ENCODE data around the gene REXO1.

The REXO1 gene

DNA sequence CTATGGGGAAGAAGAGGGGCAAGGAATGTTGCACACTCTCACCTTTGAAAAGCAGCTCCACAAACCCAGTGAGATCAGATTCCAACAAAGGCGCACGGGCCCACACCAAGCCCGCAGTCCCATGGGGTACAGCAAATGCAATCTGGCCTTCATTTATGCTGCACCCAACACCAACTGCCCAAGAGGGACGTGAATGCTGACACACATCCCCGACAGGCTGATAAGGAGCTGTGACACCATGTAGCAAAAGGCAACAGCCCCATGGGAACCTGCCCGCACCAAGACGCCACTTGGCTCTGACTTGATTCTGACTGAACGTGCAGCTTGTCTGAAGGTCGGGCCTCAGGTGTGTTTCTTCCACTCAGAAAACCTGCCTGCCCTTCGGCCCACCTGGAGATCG lies 17.3 kb downstream of the REXO1 start:
- no peaks in the 10 kb centered on the region for H3K9me2 ChIP-seq (replicated peaks; ENCODE audit: low read depth, low read length)
- peaks cover 12% of the 10 kb centered on the region; the same call in 1 of the 2 replicates for H3K36me3 ChIP-seq (ENCODE audit: insufficient read depth, low read length)
- no peaks in the 10 kb centered on the region for H3K4me1 ChIP-seq (ENCODE audit: insufficient read depth, low read length, poor library complexity, severe bottlenecking)
- H3K27me3 ChIP-seq (ENCODE audit: insufficient read depth, low read length, poor library complexity, severe bottlenecking), result no peaks in the 10 kb centered on the region
- TF ChIP-seq, protein P1, sequence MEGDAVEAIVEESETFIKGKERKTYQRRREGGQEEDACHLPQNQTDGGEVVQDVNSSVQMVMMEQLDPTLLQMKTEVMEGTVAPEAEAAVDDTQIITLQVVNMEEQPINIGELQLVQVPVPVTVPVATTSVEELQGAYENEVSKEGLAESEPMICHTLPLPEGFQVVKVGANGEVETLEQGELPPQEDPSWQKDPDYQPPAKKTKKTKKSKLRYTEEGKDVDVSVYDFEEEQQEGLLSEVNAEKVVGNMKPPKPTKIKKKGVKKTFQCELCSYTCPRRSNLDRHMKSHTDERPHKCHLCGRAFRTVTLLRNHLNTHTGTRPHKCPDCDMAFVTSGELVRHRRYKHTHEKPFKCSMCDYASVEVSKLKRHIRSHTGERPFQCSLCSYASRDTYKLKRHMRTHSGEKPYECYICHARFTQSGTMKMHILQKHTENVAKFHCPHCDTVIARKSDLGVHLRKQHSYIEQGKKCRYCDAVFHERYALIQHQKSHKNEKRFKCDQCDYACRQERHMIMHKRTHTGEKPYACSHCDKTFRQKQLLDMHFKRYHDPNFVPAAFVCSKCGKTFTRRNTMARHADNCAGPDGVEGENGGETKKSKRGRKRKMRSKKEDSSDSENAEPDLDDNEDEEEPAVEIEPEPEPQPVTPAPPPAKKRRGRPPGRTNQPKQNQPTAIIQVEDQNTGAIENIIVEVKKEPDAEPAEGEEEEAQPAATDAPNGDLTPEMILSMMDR (conservative IDR thresholded peaks at IDR 0.05; ENCODE audit: low read length), result no peak
- TF ChIP-seq EZH2phosphoT487 (IDR thresholded peaks at IDR 0.05; ENCODE audit: borderline replicate concordance), result no peak
- H4K20me1 ChIP-seq (ENCODE audit: insufficient read depth, low read length, poor library complexity, severe bottlenecking), result peaks cover 10% of the 10 kb centered on the region
- H2AFZ ChIP-seq (ENCODE audit: low read length), result no peak overlapping the region
- H3K4me3 ChIP-seq (ENCODE audit: low read length, poor library complexity, severe bottlenecking), result no peak overlapping the region
- H3K9ac ChIP-seq (ENCODE audit: low read depth, low read length, poor library complexity, severe bottlenecking), result no peak overlapping the region
- no peaks in the 10 kb centered on the region for H3F3A ChIP-seq (ENCODE audit: low read depth)
- no peak overlapping the region for H3K4me2 ChIP-seq (ENCODE audit: low read depth, low read length, poor library complexity, severe bottlenecking)
- H3K9me3 ChIP-seq (ENCODE audit: insufficient read depth, low read depth, low read length), result no peaks in the 10 kb centered on the region
- H3K79me2 ChIP-seq (ENCODE audit: insufficient read depth, low read length), result peaks cover 26% of the 10 kb centered on the region; the same call in 1 of the 2 replicates

DNA sequence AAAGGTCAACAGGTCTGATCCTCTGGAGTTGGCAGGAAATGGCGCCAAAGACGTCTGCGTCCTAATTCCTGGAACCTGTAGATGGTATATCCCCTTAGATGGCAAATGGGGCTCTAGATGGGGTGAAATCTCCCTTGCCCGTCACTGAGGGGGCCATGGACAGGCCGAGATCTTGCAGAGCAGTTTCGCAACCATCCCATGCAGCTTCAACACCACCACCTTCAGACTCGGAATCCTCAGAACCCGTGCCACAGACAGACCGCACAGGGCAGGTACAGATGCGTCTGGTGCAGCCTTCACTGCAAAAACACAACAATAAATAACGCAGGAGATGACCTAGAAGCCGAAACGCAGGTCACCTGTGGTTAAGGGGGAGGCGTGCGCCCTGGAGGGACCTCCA lies 17.7 kb downstream of the REXO1 start:
- Histone ChIP-seq H2AFZ (ENCODE audit: low read length) (no peak overlapping the region), H3K9me3 (ENCODE audit: insufficient read depth, low read depth, low read length) (no peaks in the 10 kb centered on the region), H3K4me2 (ENCODE audit: low read depth, low read length, poor library complexity, severe bottlenecking) (no peak overlapping the region), H3K36me3 (ENCODE audit: insufficient read depth, low read length) (peaks cover 16% of the 10 kb centered on the region; the same call in 1 of the 2 replicates), H3K27me3 (ENCODE audit: insufficient read depth, low read length, poor library complexity, severe bottlenecking) (no peaks in the 10 kb centered on the region), H3K4me3 (ENCODE audit: low read length, poor library complexity, severe bottlenecking) (no peak overlapping the region), H3F3A (ENCODE audit: low read depth) (no peaks in the 10 kb centered on the region), H4K20me1 (ENCODE audit: insufficient read depth, low read length, poor library complexity, severe bottlenecking) (peaks cover 15% of the 10 kb centered on the region), H3K79me2 (ENCODE audit: insufficient read depth, low read length) (peaks cover 22% of the 10 kb centered on the region; the same call in 1 of the 2 replicates), H3K9me2 (replicated peaks; ENCODE audit: low read depth, low read length) (no peaks in the 10 kb centered on the region), H3K4me1 (ENCODE audit: insufficient read depth, low read length, poor library complexity, severe bottlenecking) (no peaks in the 10 kb centered on the region), H3K9ac (ENCODE audit: low read depth, low read length, poor library complexity, severe bottlenecking) (no peak overlapping the region)
- TF ChIP-seq, protein P1 (conservative IDR thresholded peaks at IDR 0.05; ENCODE audit: low read length), result no peak
- TF ChIP-seq EZH2phosphoT487 (IDR thresholded peaks at IDR 0.05; ENCODE audit: borderline replicate concordance), result no peak

DNA sequence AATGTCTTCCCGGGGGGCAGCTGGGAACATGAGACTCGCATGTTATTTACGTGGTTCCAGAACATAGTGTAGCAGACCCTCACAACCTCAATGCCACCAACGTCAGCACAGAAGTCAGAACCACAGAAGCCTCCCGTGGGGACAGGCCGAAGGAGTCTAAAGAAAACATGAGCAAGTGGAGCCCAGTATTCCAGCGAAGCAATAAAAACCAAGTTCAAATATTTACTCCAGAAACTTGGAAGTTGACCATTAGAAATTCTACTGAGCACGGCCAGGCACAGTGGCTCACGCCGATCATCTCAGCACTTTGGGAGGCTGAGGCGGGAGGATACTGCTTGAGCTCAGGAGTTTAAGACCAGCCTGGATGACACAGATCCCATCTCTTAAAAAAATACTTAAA lies 18.3 kb downstream of the REXO1 start:
- Histone ChIP-seq H3K4me1 (ENCODE audit: insufficient read depth, low read length, poor library complexity, severe bottlenecking) (no peaks in the 10 kb centered on the region), H3K79me2 (ENCODE audit: insufficient read depth, low read length) (peaks cover 19% of the 10 kb centered on the region; the same call in 1 of the 2 replicates), H4K20me1 (ENCODE audit: insufficient read depth, low read length, poor library complexity, severe bottlenecking) (peaks cover 15% of the 10 kb centered on the region), H3K9ac (ENCODE audit: low read depth, low read length, poor library complexity, severe bottlenecking) (no peak overlapping the region), H3K27me3 (ENCODE audit: insufficient read depth, low read length, poor library complexity, severe bottlenecking) (no peaks in the 10 kb centered on the region), H3F3A (ENCODE audit: low read depth) (no peaks in the 10 kb centered on the region), H3K4me3 (ENCODE audit: low read length, poor library complexity, severe bottlenecking) (no peak overlapping the region), H3K36me3 (ENCODE audit: insufficient read depth, low read length) (peaks cover 16% of the 10 kb centered on the region; the same call in 1 of the 2 replicates), H3K9me3 (ENCODE audit: insufficient read depth, low read depth, low read length) (no peaks in the 10 kb centered on the region), H3K9me2 (replicated peaks; ENCODE audit: low read depth, low read length) (no peaks in the 10 kb centered on the region), H3K4me2 (ENCODE audit: low read depth, low read length, poor library complexity, severe bottlenecking) (no peak overlapping the region), H2AFZ (ENCODE audit: low read length) (no peak overlapping the region)
- no peak for TF ChIP-seq EZH2phosphoT487 (IDR thresholded peaks at IDR 0.05; ENCODE audit: borderline replicate concordance)
- TF ChIP-seq, protein P1 (conservative IDR thresholded peaks at IDR 0.05; ENCODE audit: low read length), result no peak
